NCI-H345 treated with DMSO at 0.1 percent for 48 hours (cell line): ENCODE data around the gene UBE2E3.
"Not testable (repeated sequence)": the region's sequence is repeated elsewhere in the genome, so short reads cannot be mapped to it uniquely, and the experiment has no call there.

Experiments used
- DNase-seq: peaks from one replicate; lab custom pipeline; 2025; ENCODE audit not compliant: unreplicated experiment; lab: John Stamatoyannopoulos, UW

Gene UBE2E3

GRCh38 chr2:181072486-181073235, 92.3 kb downstream of the UBE2E3 start:
- DNase-seq: no peak

GRCh38 chr2:181073896-181074295, 93.5 kb downstream of the UBE2E3 start:
- no peak for DNase-seq

GRCh38 chr2:181074457-181074856, 94.1 kb downstream of the UBE2E3 start:
- no peak for DNase-seq

GRCh38 chr2:181076658-181077057, 96.3 kb downstream of the UBE2E3 start:
- DNase-seq: no peak

GRCh38 chr2:181077128-181077709, 96.8 kb downstream of the UBE2E3 start:
- DNase-seq: peak; percentile 34

- no peak for DNase-seq
Observed at GRCh38 chr2:181083140-181083539, 102.7 kb downstream of the UBE2E3 start.

- DNase-seq: no peak
Observed at GRCh38 chr2:181085734-181086133, 105.3 kb downstream of the UBE2E3 start.

- DNase-seq: not testable (repeated sequence)
Observed at GRCh38 chr2:181091920-181092319, 111.5 kb downstream of the UBE2E3 start.

- DNase-seq: no peak
Observed at GRCh38 chr2:181095486-181095885, 115.1 kb downstream of the UBE2E3 start.

- no peak for DNase-seq
Observed at GRCh38 chr2:181103659-181104058, 123.3 kb downstream of the UBE2E3 start.

GRCh38 chr2:181104512-181105115, 124.2 kb downstream of the UBE2E3 start:
- DNase-seq: peak; percentile 52

GRCh38 chr2:181105562-181105961, 125.2 kb downstream of the UBE2E3 start:
- no peak for DNase-seq

GRCh38 chr2:181106229-181106628, 125.8 kb downstream of the UBE2E3 start:
- DNase-seq: no peak

GRCh38 chr2:181106789-181107627, 126.6 kb downstream of the UBE2E3 start:
- no peak for DNase-seq

- no peak for DNase-seq
Observed at GRCh38 chr2:181107628-181107945, 127.2 kb downstream of the UBE2E3 start.

GRCh38 chr2:181111059-181111458, 130.7 kb downstream of the UBE2E3 start:
- DNase-seq: no peak

- no peak for DNase-seq
Observed at GRCh38 chr2:181112916-181113315, 132.5 kb downstream of the UBE2E3 start.
